ENCODE measurements around the gene TEKTIP1.
"Not testable (repeated sequence)": the region's sequence is repeated elsewhere in the genome, so short reads cannot be mapped to it uniquely, and the experiment has no call there.

Gene TEKTIP1

GRCh38 chr19:3507371-3508120, 31.4 kb upstream of the TEKTIP1 start:
- DNase-seq (ENCODE audit: low read depth, low spot score), result no peak

- DNase-seq (ENCODE audit: low read depth, low spot score), result not testable (repeated sequence)
Measured at GRCh38 chr19:3508121-3508661, 30.8 kb upstream of the TEKTIP1 start.

- DNase-seq (ENCODE audit: low read depth, low spot score), result no peak
Measured at GRCh38 chr19:3508771-3509535, 30.0 kb upstream of the TEKTIP1 start.

- no peak for DNase-seq (ENCODE audit: low read depth, low spot score)
Measured at GRCh38 chr19:3509566-3509989, 29.4 kb upstream of the TEKTIP1 start.

- no peak for DNase-seq (ENCODE audit: low read depth, low spot score)
Measured at GRCh38 chr19:3510727-3511126, 28.2 kb upstream of the TEKTIP1 start.

GRCh38 chr19:3511506-3512251, 27.3 kb upstream of the TEKTIP1 start:
- no peak for DNase-seq (ENCODE audit: low read depth, low spot score)

GRCh38 chr19:3512562-3513228, 26.3 kb upstream of the TEKTIP1 start:
- no peak for DNase-seq (ENCODE audit: low read depth, low spot score)

GRCh38 chr19:3513229-3514140, 25.5 kb upstream of the TEKTIP1 start:
- no peak for DNase-seq (ENCODE audit: low read depth, low spot score)

GRCh38 chr19:3514930-3515329, 24.0 kb upstream of the TEKTIP1 start:
- DNase-seq (ENCODE audit: low read depth, low spot score), result no peak

GRCh38 chr19:3515891-3516422, 23.0 kb upstream of the TEKTIP1 start:
- no peak for DNase-seq (ENCODE audit: low read depth, low spot score)

- no peak for DNase-seq (ENCODE audit: low read depth, low spot score)
Measured at GRCh38 chr19:3516675-3517207, 22.2 kb upstream of the TEKTIP1 start.

GRCh38 chr19:3517638-3518037, 21.3 kb upstream of the TEKTIP1 start:
- no peak for DNase-seq (ENCODE audit: low read depth, low spot score)

GRCh38 chr19:3518255-3518654, 20.7 kb upstream of the TEKTIP1 start:
- no peak for DNase-seq (ENCODE audit: low read depth, low spot score)

GRCh38 chr19:3518659-3519058, 20.3 kb upstream of the TEKTIP1 start:
- DNase-seq (ENCODE audit: low read depth, low spot score), result no peak

GRCh38 chr19:3519126-3519525, 19.8 kb upstream of the TEKTIP1 start:
- DNase-seq (ENCODE audit: low read depth, low spot score), result no peak

- DNase-seq (ENCODE audit: low read depth, low spot score), result no peak
Measured at GRCh38 chr19:3520166-3521103, 18.5 kb upstream of the TEKTIP1 start.

- DNase-seq (ENCODE audit: low read depth, low spot score), result no peak
Measured at GRCh38 chr19:3521104-3521445, 17.9 kb upstream of the TEKTIP1 start.

GRCh38 chr19:3522421-3523360, 16.3 kb upstream of the TEKTIP1 start:
- no peak for DNase-seq (ENCODE audit: low read depth, low spot score)
